HCT116 (cell line): ENCODE measurements around the gene KRT222. TPM values are rescaled to one million over a fixed set of nuclear protein-coding genes. Genes with fewer than 3 reads are reported as not detected.

Source experiments
- ATAC-seq: fragments of 200-7000 bp; cut with Tn5 transposase; 2 replicates; pipeline ENCODE4 v1.9.1; 2020; ENCODE audit warnings: mild to moderate bottlenecking, moderate library complexity
- BruUV-seq: library from RNA; stranded (reverse); fragments of 400-500 nt; replicated peaks from 2 replicates; lab custom pipeline; 2021; lab: Mats Ljungman, UMichigan
- CTCF ChIA-PET: fragments of 300-600 bp; sonication (Branson Sonifier 250); formaldehyde crosslinking; loops from one replicate; lab custom pipeline; 2021; ENCODE audit warnings: antibody characterized with exemption; lab: Charles Lee
- POLR2A ChIA-PET: fragments of 300-600, 350-600 bp; sonication (Branson Sonifier 250); formaldehyde crosslinking; loops from one replicate; lab custom pipeline; 2021; ENCODE audit warnings: antibody characterized with exemption; lab: Charles Lee
- RAD21 ChIA-PET, 2 experiments: fragments of 300-600 bp; sonication (Branson Sonifier 250); formaldehyde crosslinking; loops; one replicate each; lab custom pipeline; 2023; ENCODE audit warnings: low total read pairs in 2 of 2; ENCODE audit not compliant: uncharacterized antibody in 2 of 2, unreplicated experiment in 2 of 2, low non-redundant PET in 1 of 2; lab: Charles Lee
- DNase-seq: peaks from one replicate; pipeline ENCODE4 v3.0.0-alpha.2; 2010; ENCODE audit warnings: low read depth, low spot score
- H2AFZ ChIP-seq: fragments of 200-600 bp; shearing (Covaris generic), sonication (generic); 2 replicates; pipeline ENCODE4 v1.6.1; 2017; ENCODE audit warnings: low read depth, mixed run types, mixed read lengths, antibody characterized with exemption, low read length; ENCODE audit not compliant: poor library complexity, severe bottlenecking
- H3K27ac ChIP-seq: 2 replicates; pipeline ENCODE4 v1.5.1; 2012; ENCODE audit warnings: low read depth, low read length
- H3K27me3 ChIP-seq: fragments of 200-600 bp; sonication (generic); 2 replicates; pipeline ENCODE4 v1.6.1; 2016; ENCODE audit warnings: mixed run types, low read length, mixed read lengths; ENCODE audit not compliant: insufficient read depth
- H3K36me3 ChIP-seq, 2 experiments: fragments of 200-500 bp in 1 of 2; fragments of 200-600 bp in 1 of 2; sonication (Bioruptor generic) in 1 of 2; sonication (generic) in 1 of 2; 2 replicates each; pipeline versions ENCODE4 v1.5.1 to v1.6.1; 2014 to 2016; ENCODE audit warnings: low read length in 2 of 2, inconsistent platforms in 1 of 2, mixed read lengths in 1 of 2, mixed run types in 1 of 2; ENCODE audit not compliant: insufficient read depth in 2 of 2, control insufficient read depth in 1 of 2
- H3K4me1 ChIP-seq, 2 experiments: fragments of 200-600 bp in 1 of 2; sonication (generic) in 1 of 2; 2 replicates each; pipeline versions ENCODE4 v1.5.1 to v1.6.1; 2012 to 2017; ENCODE audit warnings: low read length in 2 of 2, inconsistent platforms in 1 of 2, mild to moderate bottlenecking in 1 of 2, mixed read lengths in 1 of 2, mixed run types in 1 of 2, moderate library complexity in 1 of 2; ENCODE audit not compliant: insufficient read depth in 2 of 2, control insufficient read depth in 1 of 2
- H3K4me2 ChIP-seq: fragments of 200-600 bp; sonication (generic); 2 replicates; pipeline ENCODE4 v1.6.1; 2017; ENCODE audit warnings: mixed run types, low read length, mixed read lengths
- H3K4me3 ChIP-seq, 2 experiments: fragments of 200-600 bp in 1 of 2; sonication (generic) in 1 of 2; replicated peaks in 1 of 2; 2 replicates each; pipeline ENCODE4 v1.5.1; 2011 to 2016; ENCODE audit warnings: low read length in 2 of 2, control low read depth in 1 of 2, low read depth in 1 of 2, mild to moderate bottlenecking in 1 of 2, mixed read lengths in 1 of 2, mixed run types in 1 of 2
- H3K79me2 ChIP-seq: fragments of 200-600 bp; sonication (generic); 2 replicates; pipeline ENCODE4 v1.6.1; 2017; ENCODE audit warnings: mild to moderate bottlenecking, mixed run types, low read length, moderate library complexity, mixed read lengths; ENCODE audit not compliant: insufficient read depth
- H3K9ac ChIP-seq: fragments of 200-600 bp; sonication (generic); 2 replicates; pipeline ENCODE4 v1.6.1; 2016; ENCODE audit warnings: low read length, mixed read lengths
- H3K9me2 ChIP-seq: fragments of 200-600 bp; sonication (generic), shearing (Covaris generic); 2 replicates; pipeline ENCODE4 v1.6.1; 2017; ENCODE audit warnings: mixed run types, mild to moderate bottlenecking, moderate library complexity; ENCODE audit not compliant: insufficient read depth
- H3K9me3 ChIP-seq, 2 experiments: fragments of 200-500 bp in 1 of 2; fragments of 200-600 bp in 1 of 2; sonication (Bioruptor generic) in 1 of 2; sonication (generic) in 1 of 2; 2 replicates each; pipeline ENCODE4 v1.6.1; 2014 to 2017; ENCODE audit warnings: low read length in 2 of 2, mixed read lengths in 2 of 2, inconsistent platforms in 1 of 2, low read depth in 1 of 2, mild to moderate bottlenecking in 1 of 2, mixed run types in 1 of 2, moderate library complexity in 1 of 2; ENCODE audit not compliant: control insufficient read depth in 1 of 2, insufficient read depth in 1 of 2
- H4K20me1 ChIP-seq: fragments of 200-600 bp; sonication (generic), shearing (Covaris generic); 2 replicates; pipeline ENCODE4 v1.6.1; 2017; ENCODE audit warnings: mixed run types, mild to moderate bottlenecking, moderate library complexity; ENCODE audit not compliant: insufficient read depth
- ATF3 ChIP-seq: IDR thresholded peaks from 2 replicates; pipeline ENCODE4 v1.6.1; 2012
- CBX3 ChIP-seq: IDR thresholded peaks from 2 replicates; pipeline ENCODE4 v1.6.1; 2012; ENCODE audit warnings: low read depth
- CEBPB ChIP-seq: IDR thresholded peaks from 2 replicates; pipeline ENCODE4 v1.6.1; 2012; ENCODE audit warnings: low read depth
- CTCF ChIP-seq, 3 experiments: fragments of 200-600 bp in 1 of 3; sonication (generic) in 1 of 3; IDR thresholded peaks in 2 of 3; conservative IDR thresholded peaks in 1 of 3; 2 replicates each; pipeline ENCODE4 v1.5.1; 2012 to 2017; ENCODE audit warnings: low read depth in 2 of 3, low read length in 2 of 3, antibody characterized with exemption in 1 of 3, borderline replicate concordance in 1 of 3, control low read depth in 1 of 3, mild to moderate bottlenecking in 1 of 3, mixed read lengths in 1 of 3, mixed run types in 1 of 3, moderate library complexity in 1 of 3; ENCODE audit not compliant: insufficient read depth in 1 of 3
- ELF1 ChIP-seq: IDR thresholded peaks from 2 replicates; pipeline ENCODE4 v1.6.1; 2012; ENCODE audit warnings: low read depth, borderline replicate concordance
- MAX ChIP-seq: IDR thresholded peaks from 2 replicates; pipeline ENCODE4 v1.6.1; 2012
- REST ChIP-seq: IDR thresholded peaks from 2 replicates; pipeline ENCODE4 v1.6.1; 2012; ENCODE audit warnings: low read depth
- SP1 ChIP-seq: IDR thresholded peaks from 2 replicates; pipeline ENCODE4 v1.6.1; 2012; ENCODE audit warnings: low read depth
- SRF ChIP-seq: IDR thresholded peaks from 2 replicates; pipeline ENCODE4 v1.6.1; 2012; ENCODE audit warnings: low read depth
- ZBTB33 ChIP-seq: IDR thresholded peaks from 2 replicates; pipeline ENCODE4 v1.6.1; 2011; ENCODE audit warnings: mild to moderate bottlenecking, low read length, moderate library complexity; ENCODE audit not compliant: insufficient replicate concordance; ENCODE audit errors: extremely low read depth
- ZFX ChIP-seq: fragments of 450-650 bp; IDR thresholded peaks from 2 replicates; pipeline ENCODE4 v1.6.1; 2017
- ZNF274 ChIP-seq: fragments of 200-500 bp; sonication (Bioruptor generic); IDR thresholded peaks from 2 replicates; pipeline ENCODE4 v1.6.1; 2014; ENCODE audit warnings: mild to moderate bottlenecking, low read depth, low read length, inconsistent platforms
- intact Hi-C: fragments of 100-400 bp; cut with micrococcal nuclease; formaldehyde crosslinking; loops from 2 replicates; pipeline ENCODE4 v1.10.0; 2022
- total RNA-seq: library from RNA; stranded (reverse); gene quantifications from one replicate; pipeline ENCODE4 v1.2.1, GENCODE V29; 2021; ENCODE audit not compliant: unreplicated experiment

Gene KRT222
- total RNA-seq, 1 experiment from 2014 or later = 5.0 TPM

- no peak for TF ChIP-seq ZNF274
Measured at GRCh38 chr17:40679523-40679907, 14.5 kb upstream of the KRT222 start (continued).

GRCh38 chr17:40678902-40679522 lies 14.0 kb upstream of the KRT222 start:
- intact Hi-C loops = no loop called here
- H4K20me1 ChIP-seq = no peaks in the 10 kb centered on the region
- TF ChIP-seq ZFX (no peak), REST (no peak), ELF1 (no peak), SP1 (no peak), MAX (no peak), ATF3 (no peak), CBX3 (no peak), CEBPB (no peak), ZBTB33 (no peak), CTCF (IDR thresholded peaks at IDR 0.05 in 2 of 3, conservative IDR thresholded peaks at IDR 0.05 in 1 of 3; ENCODE audit: borderline replicate concordance in 1 of 3, insufficient read depth in 1 of 3, low read depth in 2 of 3, low read length in 2 of 3) (no peak), SRF (no peak)
- ChIA-PET CTCF (no interaction called here), RAD21 (no interaction called here), POLR2A (no interaction called here)
- no peak overlapping the region for H3K9ac ChIP-seq
- DNase-seq (no peak), ATAC-seq (no peak)
- H2AFZ ChIP-seq = no peak overlapping the region
- no peak overlapping the region for H3K4me2 ChIP-seq
- no peaks in the 10 kb centered on the region for H3K9me3 ChIP-seq
- BruUV-seq = no TSS peak
- H3K79me2 ChIP-seq = no peaks in the 10 kb centered on the region
- no peak overlapping the region for H3K27ac ChIP-seq
- no peaks in the 10 kb centered on the region for H3K9me2 ChIP-seq
- H3K4me1 ChIP-seq = peaks cover 0 to 6% of the 10 kb centered on the region in 2 experiments; a peak in 3 of 4 replicates
- no peaks in the 10 kb centered on the region for H3K27me3 ChIP-seq
- H3K4me3 ChIP-seq = no peak overlapping the region
- no peaks in the 10 kb centered on the region for H3K36me3 ChIP-seq
